22Rv1 (cell line): ENCODE results near the gene ZNF26.

Experiments
- H3K27ac ChIP-seq: fragments of 450-650 bp; 2 replicates; pipeline ENCODE4 v1.5.1; 2017
- CTCF ChIP-seq: fragments of 450-650 bp; IDR thresholded peaks from 2 replicates; pipeline ENCODE4 v1.5.1; 2017; ENCODE audit warnings: mild to moderate bottlenecking
- ZFX ChIP-seq: fragments of 450-650 bp; IDR thresholded peaks from 2 replicates; pipeline ENCODE4 v1.6.1; 2017; ENCODE audit warnings: antibody characterized with exemption, borderline replicate concordance

Gene ZNF26

GRCh38 chr12:133010657-133011297, 24.6 kb downstream of the ZNF26 start:
- H3K27ac ChIP-seq = no peak overlapping the region
- TF ChIP-seq CTCF (no peak), ZFX (no peak)

DNA sequence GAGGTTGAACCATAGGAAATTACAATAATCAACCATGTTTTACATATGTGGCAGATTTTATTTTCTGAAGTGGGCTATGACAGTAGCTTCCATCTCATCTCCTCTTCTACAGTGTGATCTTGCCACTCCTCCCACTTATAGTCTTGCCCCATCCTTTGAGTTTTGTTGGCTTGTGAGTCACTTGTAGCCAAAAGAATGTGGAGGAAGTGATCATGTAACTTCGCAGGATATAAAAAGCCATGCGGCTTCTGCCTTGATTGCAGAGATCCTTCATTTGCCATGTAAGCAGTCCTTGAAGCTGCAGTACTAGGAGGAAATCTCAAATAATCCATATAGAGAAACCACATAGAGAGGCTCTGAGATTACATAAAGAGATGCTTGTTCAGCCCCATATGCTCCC, 37.4 kb downstream of the ZNF26 start:
- no peak for TF ChIP-seq CTCF
- H3K27ac ChIP-seq = no peak overlapping the region

GRCh38 chr12:133026996-133027395, 40.8 kb downstream of the ZNF26 start:
- no peak for TF ChIP-seq CTCF
- TF ChIP-seq ZFX = no peak

DNA sequence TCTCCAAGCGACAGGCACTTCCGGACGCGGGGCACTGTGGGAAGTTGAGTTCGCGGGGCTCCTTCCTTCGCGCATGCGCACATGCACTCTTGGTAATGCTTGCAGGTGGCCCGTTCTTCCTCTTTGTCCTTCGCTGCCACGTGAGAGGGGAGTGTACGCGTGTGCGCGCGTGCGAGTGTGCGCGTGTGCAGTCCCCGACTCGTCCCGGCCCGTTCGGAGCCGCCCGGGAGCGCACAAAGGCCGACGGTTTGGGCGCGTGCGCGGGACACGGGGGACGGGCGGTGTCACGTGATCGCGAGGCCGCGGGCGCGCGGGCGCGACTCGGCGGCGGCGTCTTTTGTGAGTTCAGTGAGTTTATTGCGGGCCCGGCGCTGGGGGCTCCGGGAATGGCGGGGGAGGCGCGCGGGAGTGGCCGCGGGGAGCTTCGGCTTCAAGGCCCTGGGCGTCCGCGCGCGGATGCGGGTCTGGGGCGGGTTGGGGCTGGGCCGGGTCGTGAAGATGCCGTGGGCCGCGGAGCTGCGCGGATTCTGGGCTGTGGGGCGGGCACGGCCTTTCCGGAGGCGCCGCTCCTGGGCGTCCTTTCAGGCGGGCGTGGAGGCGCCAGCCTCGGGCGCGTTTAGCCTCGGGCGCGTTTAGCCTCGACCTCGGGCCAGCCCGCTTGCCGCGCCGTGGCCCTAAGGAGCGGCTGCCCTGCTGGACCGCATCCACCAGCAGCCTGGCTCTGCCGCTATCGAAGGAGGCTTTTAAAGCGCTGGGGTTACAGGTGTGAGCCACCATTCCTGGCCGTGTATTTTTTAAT, 51.2 kb downstream of the ZNF26 start, which contains the start of gene ZNF84:
Gene ZNF84, plus strand, starts transcription at position 303 of the 799 bp plus-strand sequence. CDS start 3,959 bp downstream, outside the sequence.
- TF ChIP-seq ZFX (no peak), CTCF (no peak)
- peak within 1 kb of the TSS; percentile 95 for H3K27ac ChIP-seq

More at GRCh38 chr12:133026996-133027395, 40.8 kb downstream of the ZNF26 start:
- H3K27ac ChIP-seq = no peak overlapping the region

DNA sequence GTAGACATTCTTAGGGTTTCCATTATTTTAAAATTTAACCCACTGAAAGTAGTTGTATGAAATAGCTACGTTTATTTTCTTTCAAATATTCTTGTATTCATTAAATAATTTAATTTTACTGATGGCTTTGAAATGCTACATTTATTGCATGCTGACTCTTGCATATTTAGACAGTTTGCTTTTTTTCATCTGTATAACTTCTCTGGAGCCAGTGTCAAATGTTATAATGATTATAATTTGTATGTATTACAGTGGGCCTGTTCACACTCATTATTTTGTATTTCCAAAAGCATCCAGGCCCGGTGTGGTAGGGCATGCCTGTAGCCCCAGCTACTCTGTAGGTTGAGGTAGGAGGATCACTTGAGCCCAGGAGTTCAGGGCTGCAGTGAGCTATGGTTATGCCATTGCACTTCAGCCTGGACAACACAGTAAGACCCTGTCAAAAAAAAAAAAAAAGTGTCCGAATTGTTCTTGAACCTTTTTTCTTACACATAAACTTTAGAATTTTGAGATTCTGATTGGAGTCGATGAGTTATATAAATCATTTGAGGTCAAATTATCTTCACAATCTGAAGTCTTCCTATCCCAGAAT, 52.0 kb downstream of the ZNF26 start:
- no peak for TF ChIP-seq ZFX
- TF ChIP-seq CTCF = no peak
- peak overlapping the region; percentile 95 for H3K27ac ChIP-seq

GRCh38 chr12:133046698-133047097, 60.5 kb downstream of the ZNF26 start:
- TF ChIP-seq ZFX (no peak), CTCF (no peak)
- no peak overlapping the region for H3K27ac ChIP-seq

DNA sequence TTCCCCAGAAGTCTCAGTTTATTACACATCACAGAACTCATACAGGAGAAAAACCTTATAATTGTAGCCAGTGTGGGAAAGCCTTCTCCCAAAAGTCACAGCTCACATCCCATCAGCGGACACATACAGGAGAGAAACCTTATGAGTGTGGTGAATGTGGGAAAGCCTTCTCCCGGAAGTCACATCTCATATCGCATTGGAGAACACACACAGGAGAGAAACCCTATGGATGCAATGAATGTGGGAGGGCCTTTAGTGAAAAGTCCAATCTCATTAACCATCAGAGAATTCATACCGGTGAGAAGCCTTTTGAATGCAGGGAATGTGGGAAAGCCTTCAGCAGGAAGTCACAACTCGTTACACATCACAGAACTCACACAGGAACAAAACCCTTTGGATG, 71.3 kb downstream of the ZNF26 start:
- TF ChIP-seq ZFX = no peak
- no peak for TF ChIP-seq CTCF
- H3K27ac ChIP-seq = no peak overlapping the region
